HG03095 (cell line): ENCODE results near the gene KRT72.

ENCODE experiments used
- ATAC-seq: cut with Tn5 transposase; IDR thresholded peaks from one replicate; pipeline ENCODE4 v1.9.1; 2021; ENCODE audit warnings: moderate library complexity; ENCODE audit not compliant: unreplicated experiment

The KRT72 gene

DNA sequence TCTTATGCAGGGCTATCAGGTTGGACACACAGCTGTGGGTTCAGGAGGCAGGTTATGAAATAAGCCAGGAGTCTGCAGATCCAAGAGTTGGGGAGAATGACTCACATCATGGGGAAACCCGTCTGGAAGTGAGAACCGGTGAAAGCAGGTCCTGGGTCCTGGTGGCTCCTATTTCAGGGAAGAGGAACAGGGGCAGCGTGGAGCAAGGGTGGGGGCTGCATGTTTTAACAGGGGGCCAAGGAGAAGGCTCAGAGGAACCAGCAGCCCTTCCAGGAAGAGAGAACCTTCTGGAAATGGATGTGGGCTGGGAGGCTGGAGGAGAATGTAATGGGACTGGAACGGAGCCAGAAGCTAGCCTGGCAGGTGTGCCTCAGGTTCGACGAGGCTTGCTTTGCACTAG lies 19.8 kb downstream of the KRT72 start:
- no peak for ATAC-seq

GRCh38 chr12:52581066-52581465 lies 20.2 kb downstream of the KRT72 start:
- ATAC-seq: no peak

DNA sequence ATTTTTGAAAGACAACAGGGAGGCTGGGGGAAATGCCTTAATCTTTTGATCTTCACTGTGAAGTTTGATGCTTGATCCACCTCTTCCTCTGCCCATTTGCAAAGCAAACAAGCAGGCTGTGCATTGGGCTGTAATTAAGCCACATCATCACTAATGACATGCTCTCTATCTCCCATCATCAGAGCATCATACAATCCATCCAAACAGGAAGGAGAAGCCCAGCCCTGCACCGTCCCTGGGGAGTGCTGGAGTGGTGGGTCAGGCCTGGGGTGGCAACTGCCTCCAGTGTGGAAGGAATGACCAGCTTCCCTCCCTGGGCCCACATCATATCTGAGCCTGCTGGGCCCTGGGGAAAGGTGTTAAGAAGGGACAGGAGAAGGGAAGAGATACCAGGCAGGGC lies 20.8 kb downstream of the KRT72 start:
- no peak for ATAC-seq

GRCh38 chr12:52579468-52580465 lies 21.5 kb downstream of the KRT72 start:
- ATAC-seq: no peak

DNA sequence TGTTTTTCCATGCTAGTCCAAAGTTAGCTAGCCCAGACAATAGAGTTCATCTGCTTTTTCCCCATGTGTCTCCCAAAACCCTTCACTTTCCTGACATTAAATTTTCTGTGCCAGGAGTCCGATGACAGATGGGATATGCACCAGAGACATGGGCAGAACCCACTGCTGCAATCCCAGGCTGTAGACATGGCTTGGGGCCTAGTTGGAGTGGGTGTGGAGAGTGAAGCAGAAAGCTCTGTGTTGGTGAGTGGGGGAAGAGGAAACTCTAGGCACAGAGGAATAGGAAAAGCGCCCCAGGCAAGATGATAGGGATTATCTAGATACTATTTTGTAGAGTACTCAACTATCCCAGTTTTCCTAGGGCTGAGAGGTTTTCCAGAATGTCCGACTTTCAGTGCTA lies 22.8 kb downstream of the KRT72 start:
- no peak for ATAC-seq

- no peak for ATAC-seq
These were observed 23.9 kb downstream of the KRT72 start for GRCh38 chr12:52577316-52577715.

DNA sequence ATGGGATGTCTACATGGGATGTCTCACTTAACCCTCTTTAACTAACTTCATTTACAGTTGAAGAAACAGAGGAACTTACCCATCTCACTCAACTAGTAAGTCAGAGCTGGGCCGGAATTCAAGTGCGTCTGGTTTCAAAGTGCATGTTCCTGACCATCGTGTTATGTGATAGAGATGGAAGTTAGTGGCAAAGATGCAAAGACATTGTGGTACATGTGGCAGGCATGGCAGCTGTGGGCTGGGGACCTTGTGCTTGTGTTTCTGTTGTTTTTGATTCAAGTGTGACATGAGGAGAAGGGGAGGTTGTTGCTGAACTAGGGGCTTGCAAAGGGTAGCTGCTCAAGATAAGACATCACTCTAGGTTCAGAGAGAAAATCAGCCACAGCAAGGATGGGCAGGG lies 25.3 kb downstream of the KRT72 start:
- ATAC-seq: no peak

DNA sequence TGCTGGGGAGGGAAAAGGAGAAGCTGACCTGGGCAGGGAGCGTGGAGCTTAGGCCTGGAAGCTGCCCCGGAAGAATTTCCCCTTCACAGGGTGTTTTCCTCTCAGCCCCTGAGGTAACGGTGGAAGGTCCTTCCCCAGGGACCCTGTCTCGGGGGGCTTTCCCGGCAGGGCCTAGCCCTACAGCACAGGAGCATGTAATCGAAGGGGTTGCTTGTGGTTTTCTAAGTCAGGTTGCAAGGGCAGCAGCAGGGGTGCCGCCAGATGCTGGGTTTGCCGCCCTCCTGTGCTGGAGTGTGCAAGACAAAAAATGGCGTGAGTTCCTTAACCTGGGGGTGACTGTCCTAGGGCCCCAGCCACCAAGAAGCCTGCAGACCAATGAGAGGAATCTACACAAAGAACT lies 26.0 kb downstream of the KRT72 start:
- no peak for ATAC-seq

GRCh38 chr12:52573743-52574142 lies 27.5 kb downstream of the KRT72 start, which contains the start of gene KRT74:
Gene KRT74 (minus strand): TSS chr12:52573843. CDS start chr12:52573777, 66 bp downstream.
- ATAC-seq: no peak

- no peak for ATAC-seq
These were observed 28.0 kb downstream of the KRT72 start for GRCh38 chr12:52573306-52573705.

- ATAC-seq: no peak
These were observed 30.8 kb downstream of the KRT72 start for GRCh38 chr12:52570511-52570910.

DNA sequence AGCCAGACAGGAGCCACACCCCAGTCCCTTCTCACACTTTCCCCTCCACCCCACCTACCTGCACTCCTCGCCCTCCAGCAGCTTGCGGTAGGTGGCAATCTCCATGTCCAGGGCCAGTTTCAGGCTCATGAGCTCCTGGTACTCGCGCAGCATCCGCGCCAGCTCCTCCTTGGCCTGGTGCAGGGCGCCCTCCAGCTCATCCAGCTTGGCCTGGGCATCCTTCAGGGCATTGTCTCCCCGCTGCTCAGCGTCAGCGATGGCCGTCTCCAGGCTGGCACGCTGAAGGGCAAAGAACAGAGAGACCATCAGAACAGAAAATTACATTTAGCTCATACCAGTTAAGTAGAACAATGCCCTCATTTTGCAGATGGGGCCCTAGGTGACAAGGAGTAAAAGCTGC lies 33.2 kb downstream of the KRT72 start:
- no peak for ATAC-seq

DNA sequence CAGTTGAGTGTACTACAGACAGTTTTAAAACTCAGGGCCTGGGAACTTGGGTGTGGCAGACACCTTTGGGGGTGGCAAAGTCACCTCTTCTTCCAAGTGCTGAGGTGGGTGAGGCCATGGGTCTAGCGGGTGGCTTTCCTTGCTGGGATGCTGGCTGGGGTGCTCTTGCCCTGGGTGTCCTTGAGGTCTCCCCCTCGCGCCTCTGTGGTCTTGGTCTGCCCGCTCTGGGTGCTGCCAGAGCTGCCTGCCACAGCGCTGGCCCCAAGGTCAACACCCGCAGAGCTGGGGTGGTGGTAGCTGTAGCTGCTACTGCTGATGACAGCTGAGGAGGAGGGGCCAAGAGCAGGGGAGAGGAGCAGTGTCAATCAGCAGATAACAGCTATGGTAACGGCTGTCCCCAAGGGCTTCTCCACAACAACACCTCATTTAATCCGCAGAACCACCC lies 34.4 kb downstream of the KRT72 start:
- ATAC-seq: no peak

GRCh38 chr12:52564582-52564981 lies 36.7 kb downstream of the KRT72 start:
- ATAC-seq: no peak

DNA sequence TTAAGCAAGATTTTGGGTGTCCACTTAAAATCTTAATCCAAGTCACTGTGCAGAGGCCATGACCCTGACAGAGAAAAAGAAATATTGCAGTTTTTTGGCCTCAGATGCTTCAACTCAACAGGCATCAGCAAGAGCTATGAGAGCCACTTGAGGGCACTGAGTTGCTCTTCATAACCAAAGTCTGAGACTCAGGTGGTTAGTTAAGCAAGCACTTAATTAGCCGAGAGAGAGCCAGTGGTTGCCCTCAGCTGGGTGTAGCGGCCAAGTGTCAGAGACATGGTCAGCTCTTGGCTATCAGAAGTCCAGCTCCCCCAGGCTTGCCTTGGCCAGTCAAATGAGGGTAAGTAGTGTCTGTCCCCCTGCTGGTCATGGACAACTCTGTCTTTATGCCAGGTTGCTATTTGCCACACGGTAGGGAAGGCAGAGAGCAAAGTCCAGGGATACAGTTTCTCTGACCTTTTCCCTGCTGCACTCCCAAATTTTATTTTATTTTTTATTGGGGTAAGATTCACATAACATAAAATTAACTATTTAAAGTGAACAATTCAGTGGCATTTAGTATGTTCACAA lies 39.3 kb downstream of the KRT72 start:
- ATAC-seq: no peak

- no peak for ATAC-seq
These were observed 41.3 kb downstream of the KRT72 start for GRCh38 chr12:52559979-52560378.

DNA sequence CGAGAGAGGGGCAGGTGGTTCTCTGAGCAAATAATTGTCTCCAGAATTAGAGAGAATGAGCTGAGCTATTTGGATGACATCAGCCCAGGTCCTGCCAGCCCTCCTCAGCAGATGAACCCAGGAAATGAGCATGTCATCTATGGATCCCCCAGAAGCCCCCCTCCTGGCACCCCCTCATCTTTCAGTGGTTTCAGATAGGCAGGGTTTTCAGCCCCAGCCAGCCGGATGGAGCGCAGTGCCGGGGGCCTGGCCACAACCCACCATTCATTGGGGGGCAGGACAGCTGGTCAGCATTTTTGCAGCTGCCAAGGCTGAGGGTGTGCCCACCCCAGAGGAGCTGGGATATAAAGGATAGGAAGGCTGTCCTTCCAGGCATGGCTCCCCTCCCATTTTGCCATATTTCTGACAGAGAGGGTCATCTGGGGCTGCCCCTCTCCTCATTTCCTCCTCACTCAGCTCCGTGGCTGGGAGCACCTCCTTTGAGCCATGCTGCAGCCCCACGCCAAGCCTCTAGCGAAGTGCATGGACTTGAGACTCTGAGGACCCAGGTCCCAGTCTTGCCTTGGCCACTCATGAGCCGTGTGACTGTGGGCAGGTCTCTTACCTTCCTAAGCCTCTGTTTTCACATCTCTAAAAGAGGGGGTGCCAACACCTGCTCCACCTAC lies 42.4 kb downstream of the KRT72 start:
- no peak for ATAC-seq

DNA sequence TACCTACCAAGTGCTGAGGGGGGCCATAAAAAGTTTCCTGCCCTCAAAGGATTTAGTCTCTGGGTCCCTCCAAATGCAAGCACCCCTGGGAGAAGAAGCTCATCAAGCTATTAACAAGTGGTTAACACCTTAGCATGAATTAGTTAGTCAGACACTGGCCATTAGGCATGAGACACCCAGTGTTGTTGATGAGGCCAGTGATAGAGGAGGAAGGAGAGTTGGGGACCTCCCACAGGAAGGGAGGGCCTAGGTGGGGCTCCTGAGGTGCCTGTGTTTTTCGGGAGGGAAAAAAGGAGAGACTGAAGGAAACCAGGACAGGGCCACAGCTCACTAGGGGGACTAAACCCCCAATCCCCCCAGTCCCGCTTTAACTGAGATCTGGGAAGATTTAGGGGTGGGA lies 43.8 kb downstream of the KRT72 start:
- ATAC-seq: no peak

DNA sequence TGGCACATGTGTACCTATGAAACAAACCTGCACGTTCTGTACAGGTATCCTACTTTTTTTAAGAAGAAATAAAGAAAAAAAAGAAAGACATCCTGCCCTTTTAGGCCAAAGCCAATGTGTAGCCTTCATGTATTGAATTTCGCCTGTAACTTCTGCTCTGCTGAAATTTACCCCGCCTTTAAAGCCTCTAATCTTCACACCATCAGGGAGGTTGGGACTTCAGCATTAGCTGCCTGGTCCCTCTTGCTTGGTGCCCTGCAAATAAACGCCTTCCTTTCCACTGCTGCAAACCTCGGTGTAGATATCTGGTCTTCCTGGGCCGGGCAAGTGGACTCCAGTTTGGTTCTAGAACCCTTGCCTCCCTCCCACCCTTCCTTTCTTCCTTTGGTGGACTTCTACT lies 45.7 kb downstream of the KRT72 start:
- ATAC-seq: no peak

GRCh38 chr12:52552681-52553195 lies 48.5 kb downstream of the KRT72 start, which contains the start of gene KRT71:
Gene KRT71 (minus strand): TSS chr12:52553145. CDS start chr12:52553077, 68 bp downstream.
- no peak for ATAC-seq

GRCh38 chr12:52552055-52552454 lies 49.2 kb downstream of the KRT72 start:
- no peak for ATAC-seq
